Transverse colon (tissue), 4 donors: ENCODE results near the gene TOR1AIP1.

Source experiments
- POLR2A ChIP-seq: fragments of 450-650 bp; IDR thresholded peaks from one replicate; pipeline ENCODE4 v1.6.1; 2016; ENCODE audit warnings: antibody characterized with exemption, mild to moderate bottlenecking, moderate library complexity
- POLR2AphosphoS5 ChIP-seq, 3 donors: sonication (generic); formaldehyde crosslinking; IDR thresholded peaks; one replicate each; pipeline ENCODE4 v1.6.1; 2016; ENCODE audit warnings: antibody characterized with exemption in 3 of 3
- TF ChIP-seq, protein P1 (sequence below), 5 experiments: fragments of 200-600 bp in 3 of 5; fragments of 450-650 bp in 2 of 5; sonication (generic) in 3 of 5; IDR thresholded peaks; 1 replicate in 2 of 5; 2 replicates in 3 of 5; pipeline ENCODE4 v1.5.1; 2016 to 2017; ENCODE audit warnings: antibody characterized with exemption in 5 of 5, inconsistent platforms in 3 of 5, mild to moderate bottlenecking in 2 of 5, moderate library complexity in 1 of 5

DNA sequence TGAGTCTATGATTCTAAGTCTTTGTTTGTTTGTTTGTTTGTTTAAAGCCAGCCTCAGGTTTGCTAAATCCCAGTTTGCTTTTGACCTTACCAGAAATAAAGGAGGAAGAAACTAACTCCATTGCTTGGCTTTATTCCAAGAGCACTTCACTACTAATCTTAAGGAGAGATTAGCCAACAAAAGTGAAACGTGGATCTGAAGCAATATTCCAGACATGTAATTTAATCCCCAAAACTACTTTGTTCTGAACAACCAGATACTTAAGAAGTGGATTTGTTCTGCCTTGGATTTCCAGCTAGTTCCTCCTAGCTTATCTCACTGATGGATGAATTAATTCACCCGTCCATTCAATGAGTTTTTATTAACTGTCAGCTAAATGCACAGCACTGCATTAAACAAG lies 56.7 kb downstream of the TOR1AIP1 start:
- TF ChIP-seq POLR2A (no peak), POLR2AphosphoS5 (IDR thresholded peaks at IDR 0.05) (no peak)
- TF ChIP-seq, protein P1, sequence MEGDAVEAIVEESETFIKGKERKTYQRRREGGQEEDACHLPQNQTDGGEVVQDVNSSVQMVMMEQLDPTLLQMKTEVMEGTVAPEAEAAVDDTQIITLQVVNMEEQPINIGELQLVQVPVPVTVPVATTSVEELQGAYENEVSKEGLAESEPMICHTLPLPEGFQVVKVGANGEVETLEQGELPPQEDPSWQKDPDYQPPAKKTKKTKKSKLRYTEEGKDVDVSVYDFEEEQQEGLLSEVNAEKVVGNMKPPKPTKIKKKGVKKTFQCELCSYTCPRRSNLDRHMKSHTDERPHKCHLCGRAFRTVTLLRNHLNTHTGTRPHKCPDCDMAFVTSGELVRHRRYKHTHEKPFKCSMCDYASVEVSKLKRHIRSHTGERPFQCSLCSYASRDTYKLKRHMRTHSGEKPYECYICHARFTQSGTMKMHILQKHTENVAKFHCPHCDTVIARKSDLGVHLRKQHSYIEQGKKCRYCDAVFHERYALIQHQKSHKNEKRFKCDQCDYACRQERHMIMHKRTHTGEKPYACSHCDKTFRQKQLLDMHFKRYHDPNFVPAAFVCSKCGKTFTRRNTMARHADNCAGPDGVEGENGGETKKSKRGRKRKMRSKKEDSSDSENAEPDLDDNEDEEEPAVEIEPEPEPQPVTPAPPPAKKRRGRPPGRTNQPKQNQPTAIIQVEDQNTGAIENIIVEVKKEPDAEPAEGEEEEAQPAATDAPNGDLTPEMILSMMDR (IDR thresholded peaks at IDR 0.05): no peak
